Skin of body (tissue), 2 donors: ENCODE results near the gene TSSC4. TPM values are rescaled to one million over a fixed set of nuclear protein-coding genes. Genes with fewer than 3 reads are reported as not detected.

Experiments used
- DNase-seq: peaks from one replicate; lab custom pipeline; 2025; lab: John Stamatoyannopoulos, UW
- total RNA-seq: library from RNA; depleted of rRNA; stranded (reverse); fragments of >200 nt; gene quantifications from one replicate; pipeline ENCODE4 v1.2.3, GENCODE V29; 2014

Gene TSSC4
- total RNA-seq, 1 donor from 2014 or later: 18.1 TPM

DNA sequence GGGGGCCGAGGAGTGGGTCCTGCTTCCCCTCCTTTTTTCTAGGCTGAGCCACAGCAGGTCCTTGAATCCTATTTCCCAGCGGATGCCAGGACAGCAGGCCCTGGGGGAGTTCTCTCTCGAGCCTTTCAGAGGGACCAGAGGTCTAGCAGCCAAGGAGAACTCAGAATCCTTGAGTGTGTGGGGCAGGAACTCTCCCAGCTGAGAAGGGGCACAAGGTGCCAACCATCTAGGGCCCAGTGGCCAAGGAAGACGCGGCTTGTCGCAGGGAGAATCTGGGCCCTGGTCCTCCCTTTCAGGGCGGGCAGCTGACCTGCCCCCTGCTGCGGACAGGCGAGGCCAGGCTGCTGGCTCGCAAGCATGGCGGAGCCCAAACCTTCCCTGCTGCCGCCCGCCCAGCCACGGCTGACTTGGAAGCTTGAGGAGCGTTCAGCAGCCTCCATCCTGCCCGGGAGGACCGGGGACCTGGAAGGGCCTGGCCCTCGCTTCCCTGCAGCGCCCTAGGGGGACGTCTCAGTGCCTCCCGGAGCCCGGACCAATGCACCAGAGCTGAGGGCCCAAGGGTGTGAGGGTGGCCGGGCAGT, 972 bp upstream of the TSSC4 start:
- peak; percentile 37 for DNase-seq

DNA sequence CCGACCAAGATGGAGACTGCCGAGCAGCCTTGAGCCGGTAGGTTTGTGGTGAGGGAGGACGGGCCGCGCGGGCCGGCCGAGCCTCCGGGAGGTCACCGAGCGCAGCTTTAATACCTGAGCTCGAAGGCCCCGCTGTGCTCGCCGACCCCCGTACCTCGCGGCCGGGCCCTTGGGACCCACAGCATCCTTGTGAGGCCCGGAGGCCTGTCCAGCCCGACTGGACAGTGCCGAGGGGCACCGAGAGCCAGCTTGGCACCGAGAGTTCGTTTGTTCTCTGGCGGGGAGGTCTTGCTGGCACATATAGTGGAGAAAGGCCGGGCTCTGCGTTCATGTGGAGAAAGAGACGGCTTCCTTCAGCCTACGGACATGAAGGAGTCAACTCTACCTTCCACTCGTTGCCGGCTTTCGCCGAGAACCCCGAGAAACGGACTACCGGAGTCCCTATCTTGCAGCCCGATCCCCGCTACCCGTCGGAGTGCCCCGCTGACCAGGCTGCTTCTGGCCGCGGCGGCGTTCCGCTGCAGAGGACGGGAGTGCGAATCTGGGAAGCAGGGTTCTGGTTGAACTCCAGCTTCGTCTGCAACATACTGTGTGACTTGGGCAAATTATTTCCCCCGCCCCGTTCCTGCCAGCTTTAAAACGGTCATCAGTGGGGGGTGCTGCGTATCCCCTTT, 349 bp downstream of the TSSC4 start:
- no peak for DNase-seq

DNA sequence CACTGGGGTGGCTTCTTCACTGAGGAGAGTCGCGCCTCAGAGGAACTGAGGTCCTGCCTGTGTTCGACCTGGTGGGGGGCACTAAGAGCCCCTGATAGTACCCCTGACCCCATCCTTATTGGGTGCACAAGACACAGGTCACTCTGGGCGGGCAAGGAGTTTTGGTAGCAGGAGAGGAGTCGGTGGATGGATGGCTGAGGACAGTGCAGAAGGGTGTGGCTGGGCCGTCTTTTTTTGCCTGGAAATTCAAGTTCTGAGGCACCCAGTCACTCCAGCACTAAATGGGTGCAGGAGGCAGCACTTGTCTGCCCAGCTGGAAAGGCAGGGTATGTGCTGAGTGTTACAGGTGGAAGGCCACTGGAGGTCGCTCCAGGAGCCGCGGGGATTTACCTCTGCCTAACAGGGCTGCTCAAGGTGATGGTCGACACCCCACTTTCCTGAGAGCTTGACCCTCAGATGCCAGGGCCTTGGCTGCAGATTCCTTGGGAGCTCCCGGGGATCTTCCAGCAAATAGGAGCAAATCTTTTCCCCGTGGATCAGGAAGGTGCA, 960 bp downstream of the TSSC4 start:
- no peak for DNase-seq

DNA sequence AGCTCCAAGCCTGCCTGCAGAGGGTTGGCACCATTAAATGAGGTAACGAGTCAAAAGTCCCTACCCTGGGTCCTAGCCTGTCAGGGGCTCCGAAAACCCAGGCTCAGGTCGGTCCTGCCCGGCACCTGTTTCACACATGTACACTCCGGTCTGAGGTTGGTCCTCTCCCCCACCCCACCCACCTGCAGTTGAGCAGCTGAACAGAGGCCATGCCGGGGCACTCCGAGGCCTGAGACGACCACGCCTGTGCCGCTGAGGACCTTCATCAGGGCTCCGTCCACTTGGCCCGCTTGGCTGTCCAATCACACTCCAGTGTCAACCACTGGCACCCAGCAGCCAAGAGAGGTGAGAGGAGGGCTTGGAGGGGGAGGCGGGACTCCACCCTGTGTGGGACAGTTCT, 1.6 kb downstream of the TSSC4 start:
- DNase-seq: no peak

DNA sequence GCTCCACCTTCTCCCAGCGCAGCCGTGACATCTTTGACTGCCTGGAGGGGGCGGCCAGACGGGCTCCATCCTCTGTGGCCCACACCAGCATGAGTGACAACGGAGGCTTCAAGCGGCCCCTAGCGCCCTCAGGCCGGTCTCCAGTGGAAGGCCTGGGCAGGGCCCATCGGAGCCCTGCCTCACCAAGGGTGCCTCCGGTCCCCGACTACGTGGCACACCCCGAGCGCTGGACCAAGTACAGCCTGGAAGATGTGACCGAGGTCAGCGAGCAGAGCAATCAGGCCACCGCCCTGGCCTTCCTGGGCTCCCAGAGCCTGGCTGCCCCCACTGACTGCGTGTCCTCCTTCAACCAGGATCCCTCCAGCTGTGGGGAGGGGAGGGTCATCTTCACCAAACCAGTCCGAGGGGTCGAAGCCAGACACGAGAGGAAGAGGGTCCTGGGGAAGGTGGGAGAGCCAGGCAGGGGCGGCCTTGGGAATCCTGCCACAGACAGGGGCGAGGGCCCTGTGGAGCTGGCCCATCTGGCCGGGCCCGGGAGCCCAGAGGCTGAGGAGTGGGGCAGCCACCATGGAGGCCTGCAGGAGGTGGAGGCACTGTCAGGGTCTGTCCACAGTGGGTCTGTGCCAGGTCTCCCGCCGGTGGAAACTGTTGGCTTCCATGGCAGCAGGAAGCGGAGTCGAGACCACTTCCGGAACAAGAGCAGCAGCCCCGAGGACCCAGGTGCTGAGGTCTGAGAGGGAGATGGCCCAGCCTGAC, 2.5 kb downstream of the TSSC4 start:
- no peak for DNase-seq

DNA sequence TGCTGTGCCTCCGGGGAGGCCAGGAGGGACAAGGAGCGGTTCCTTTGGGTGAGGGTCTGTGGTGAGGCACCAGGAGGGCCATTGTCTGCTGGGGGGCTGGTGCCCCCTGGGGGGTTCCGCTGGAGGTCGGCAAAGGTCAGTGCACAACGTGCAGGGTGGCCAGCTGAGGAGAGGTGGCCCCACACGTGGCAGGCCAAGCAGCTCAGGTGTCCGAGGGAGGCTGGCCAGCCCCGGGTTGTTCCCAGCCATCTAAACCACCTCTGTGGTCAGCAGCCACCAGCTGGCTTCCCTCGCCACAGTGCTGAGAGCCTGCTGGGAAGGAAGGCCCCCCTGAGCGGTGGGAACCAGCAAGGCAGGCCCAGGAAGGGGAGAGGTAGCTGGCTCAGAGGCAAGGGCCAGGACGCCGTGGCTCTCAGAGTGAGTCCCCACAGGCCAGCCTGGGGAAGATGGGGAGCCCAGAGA, 4.2 kb downstream of the TSSC4 start:
- no peak for DNase-seq

DNA sequence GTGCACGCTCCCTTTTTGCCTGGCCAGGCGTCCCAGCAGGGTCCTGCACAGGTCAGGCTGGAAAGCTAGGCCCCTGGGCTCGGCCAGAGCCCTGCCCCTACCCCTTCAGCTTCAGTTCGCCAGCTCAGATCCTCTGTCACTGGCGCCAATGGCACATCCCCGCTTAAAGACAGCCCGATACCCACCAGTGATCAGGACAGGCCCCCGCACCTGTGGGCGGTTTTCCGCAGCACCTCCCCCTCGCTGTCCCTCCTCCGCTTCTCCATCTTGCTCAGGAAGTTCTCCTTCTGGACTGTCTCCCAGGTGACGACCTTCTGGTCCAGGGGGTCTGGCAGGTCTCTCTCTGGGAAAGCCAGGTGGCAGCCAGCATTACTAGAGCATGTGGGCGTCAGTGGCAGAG, 5.9 kb downstream of the TSSC4 start:
- DNase-seq: no peak

DNA sequence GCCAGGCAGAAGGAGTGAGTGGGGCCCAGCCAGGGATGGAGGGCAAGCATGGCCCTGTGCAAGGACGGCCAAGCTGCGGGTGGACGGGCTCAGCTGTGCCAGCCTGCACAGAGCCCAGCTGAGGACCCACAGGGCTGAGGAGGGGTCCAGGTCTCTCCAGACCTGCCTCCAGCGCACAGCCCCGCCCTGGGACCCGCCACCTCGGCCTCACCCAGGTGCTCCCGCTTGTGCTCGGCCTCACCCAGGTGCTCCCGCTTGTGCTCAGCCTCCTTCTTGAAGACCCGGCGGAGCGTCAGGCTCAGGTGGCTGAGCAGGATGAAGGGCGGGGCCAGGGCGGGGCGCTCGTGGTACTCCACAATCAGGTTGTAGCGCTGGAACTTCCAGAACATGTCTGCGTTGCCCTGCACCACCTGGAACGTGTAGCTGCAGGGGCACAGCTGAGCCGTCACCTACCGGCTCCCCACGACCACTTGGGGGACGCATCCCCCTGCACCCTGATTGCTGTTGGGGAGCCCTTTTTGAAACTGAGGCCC, 6.4 kb downstream of the TSSC4 start:
- DNase-seq: no peak

DNA sequence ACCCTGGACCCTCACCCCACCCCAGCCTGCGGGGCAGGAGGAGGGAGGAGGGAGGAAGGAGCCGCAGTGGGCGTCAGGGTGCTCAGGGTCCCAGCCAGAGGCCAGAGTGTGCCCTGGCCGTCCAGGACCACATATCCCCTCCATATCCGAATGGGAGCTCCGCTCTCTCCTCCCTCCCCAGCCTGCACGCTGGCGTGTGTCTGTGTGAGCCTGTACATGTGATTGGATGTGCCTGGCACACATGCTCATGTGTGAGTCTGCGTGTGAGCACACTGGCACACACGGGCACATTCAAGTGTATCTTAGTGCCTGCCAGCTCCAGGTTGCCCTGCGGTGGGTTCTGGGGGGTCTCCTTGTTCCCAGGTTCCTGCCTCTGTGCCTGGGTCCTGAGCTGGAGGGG, 8.1 kb downstream of the TSSC4 start:
- no peak for DNase-seq

DNA sequence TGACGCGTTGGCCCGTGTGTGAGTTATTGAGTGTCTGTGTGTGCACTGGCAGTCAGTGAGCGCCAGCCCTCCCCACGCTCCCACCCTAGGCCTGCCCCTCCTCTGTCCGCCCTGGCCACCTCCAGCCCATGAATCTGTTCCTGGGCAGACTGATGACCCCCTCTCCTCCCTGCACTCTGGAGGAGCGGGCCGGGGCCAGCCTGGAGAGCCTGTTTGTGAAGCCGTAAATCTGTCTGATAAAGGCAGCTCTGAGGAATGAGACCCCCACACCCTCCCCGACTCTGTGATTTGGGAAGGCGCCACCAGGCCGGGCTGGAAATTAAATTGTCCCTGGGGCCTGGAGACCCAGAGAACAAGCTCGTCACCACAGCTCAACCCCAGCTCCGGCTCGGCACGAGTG, 8.6 kb downstream of the TSSC4 start:
- no peak for DNase-seq

DNA sequence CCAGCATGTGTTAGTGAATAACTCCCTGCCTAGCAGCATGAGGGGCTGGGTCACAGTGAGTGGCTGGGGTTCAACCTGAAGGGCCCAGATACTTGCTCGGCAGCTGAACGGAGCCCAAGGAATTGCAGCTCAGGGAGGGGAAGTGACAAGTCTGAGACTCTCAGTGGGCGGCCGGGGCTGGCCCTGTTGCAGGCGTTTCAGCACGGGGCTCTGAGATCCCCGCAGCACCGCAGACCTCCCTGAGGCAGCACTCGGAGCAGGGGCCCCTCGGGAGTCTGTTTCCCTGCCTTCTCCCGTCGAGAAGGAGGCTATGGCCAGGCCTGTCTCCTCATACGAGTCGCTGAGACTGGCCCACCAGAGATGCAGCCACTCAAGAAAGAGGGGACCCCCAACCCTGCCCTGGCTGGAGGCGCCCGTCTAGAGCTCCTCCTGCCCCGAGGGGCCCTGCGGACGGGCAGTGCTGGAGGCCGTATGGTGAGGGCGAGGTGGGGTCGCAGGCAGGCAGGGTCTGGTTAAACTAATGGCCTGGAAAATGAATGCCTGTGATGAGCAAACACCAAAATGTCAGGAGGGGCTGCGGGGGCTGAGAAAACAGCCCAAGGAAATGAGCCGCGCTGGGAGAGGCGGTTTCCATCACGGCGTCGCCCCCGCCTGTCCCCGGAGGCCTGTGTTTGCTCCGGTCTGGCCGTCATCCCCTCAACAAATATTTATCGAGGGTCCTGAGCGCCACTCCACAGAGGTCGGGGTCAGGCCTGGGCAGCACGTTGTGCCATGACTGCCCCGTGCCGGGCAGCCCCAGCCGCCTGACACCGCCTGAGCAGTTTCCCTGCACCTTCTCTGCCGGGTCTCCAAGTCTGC, 9.3 kb downstream of the TSSC4 start:
- no peak for DNase-seq

DNA sequence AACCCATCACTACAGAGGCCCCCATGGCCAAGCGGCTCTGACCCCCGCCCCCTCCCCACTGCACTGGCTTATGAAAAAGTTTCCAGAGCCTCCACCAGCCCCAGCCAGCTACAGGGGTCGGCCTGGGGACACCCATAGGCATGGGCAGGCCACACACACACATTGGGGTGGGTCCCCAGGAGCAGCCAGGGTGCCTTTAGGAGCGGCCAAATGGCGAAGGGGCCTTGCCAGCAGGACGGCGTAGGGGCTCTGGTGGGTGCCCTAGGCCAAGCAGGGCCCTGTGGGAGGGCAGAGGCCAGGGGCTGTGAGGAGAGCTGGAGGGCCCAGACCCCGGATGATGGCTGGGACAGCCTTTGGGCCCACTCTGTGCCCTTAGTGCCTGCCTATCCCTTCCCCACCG, 10.1 kb downstream of the TSSC4 start:
- no peak for DNase-seq

DNA sequence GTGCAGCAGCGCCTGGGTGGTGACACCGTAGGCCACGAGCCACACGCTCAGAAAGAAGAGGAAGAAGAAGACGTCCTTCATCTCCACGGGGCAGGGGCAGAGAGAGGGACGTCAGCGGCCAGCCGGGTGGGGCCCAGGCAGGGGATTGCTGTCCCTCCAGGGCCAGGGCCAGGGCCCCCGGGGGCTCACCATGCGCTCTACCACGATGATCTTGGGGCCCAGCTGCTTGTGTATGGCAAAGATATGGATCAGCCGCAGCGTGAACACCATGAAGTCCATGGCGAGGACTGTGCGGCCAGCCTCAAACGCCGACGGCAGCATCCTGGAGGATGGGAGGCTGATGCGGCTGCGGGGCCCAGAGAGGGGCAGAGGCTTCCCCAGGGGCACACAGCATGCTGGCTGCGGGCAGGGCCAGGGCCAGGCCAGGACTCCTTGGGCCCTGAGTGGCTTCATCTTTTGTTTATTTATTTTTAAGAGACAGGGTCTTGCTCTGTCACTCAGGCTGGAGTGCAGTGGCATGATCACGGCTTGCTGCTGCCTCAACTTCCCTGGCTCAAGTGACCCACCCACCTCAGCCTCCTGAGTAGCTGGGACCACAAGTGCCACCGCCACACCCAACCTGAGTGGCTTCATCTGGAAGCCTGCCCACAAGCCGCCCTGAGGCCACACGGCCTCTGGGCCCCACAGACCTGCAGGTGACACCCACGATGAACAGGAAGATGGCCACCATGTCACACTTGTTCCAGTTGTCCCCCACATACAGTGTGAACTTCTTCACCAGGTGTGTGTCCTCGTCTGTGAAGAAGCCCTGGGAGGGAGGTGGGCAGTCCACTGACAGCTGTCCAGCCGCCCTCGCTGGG, 11.1 kb downstream of the TSSC4 start:
- DNase-seq: no peak

DNA sequence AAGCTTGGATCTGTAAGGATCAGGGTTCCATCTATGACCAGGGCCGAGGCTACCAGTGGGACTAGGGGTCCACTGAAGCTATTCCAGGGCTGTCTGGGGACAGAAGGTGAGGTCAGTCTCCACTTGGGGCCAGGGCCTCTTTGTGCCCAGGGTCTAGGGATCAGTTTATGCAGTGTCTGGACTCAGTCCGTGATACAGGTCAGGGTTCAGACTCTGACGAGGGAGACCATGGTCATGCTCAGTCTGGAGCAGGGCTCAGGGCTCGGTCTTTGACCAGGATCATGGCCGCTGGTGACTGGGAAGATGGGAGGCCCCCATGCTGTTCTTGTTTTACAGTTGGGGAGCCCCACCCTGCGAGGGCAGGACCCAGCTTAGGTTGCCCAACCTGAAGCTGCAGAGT, 11.8 kb downstream of the TSSC4 start:
- DNase-seq: no peak

DNA sequence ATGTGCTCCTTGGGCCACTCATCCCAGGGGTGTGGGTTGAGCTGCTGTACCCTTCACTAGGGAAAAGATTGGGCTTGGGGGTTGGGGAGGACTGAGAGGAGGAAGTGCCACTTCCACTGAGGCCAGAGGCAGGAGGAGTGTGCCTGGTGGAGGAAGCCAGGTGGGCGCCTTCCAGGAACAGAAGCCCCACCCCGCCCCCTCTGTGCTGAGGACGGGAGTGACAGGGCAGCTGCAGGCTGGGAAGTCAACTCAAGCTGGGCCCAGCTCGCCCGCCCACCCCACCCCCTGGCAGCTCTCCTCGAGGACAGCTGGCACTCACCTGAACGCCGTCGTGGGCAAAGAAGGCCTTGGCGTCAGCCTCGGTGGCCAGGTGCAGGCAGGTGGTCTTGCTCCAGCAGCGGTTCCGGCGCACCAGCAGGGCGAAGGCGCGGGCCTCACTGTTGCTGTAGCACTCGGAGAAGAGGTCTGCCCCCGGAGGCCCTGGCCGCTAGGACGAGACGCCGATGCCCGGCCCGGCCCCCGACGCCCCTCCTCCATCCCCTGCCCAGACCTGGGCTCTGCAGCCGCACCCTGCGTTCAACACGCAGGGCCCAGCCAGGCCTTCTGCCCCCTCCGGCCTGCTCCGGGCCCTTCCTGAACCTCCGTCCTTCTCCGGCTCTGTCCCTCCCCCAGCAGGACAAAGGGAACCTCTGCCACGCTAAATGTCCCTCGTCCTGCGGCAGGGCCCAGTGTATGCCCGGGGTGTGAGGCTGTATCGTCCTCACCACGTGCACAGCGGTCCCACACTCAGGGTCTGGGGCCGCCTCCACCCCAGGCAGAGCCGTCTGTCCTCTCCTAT, 13.4 kb downstream of the TSSC4 start:
- no peak for DNase-seq

DNA sequence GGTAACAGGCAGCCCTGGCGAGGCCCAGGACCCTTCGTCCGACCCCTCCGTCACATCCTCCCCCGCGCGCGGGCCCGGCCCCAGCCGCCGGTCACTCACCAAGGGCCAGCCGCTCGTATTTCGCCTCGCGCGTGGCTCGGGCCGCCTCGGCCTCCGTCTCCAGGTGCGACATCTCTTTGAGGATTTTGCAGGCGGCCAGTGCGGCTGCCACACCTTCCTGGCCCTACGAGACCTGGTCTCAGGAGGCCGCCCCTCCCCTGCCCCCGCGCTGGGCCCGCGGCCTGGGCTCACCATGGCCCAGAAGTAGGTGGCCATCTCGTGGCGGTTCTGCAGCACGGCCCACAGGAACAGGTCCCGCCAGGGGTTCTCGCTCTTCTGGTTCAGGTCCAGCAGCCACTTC, 14.1 kb downstream of the TSSC4 start:
- DNase-seq: no peak

DNA sequence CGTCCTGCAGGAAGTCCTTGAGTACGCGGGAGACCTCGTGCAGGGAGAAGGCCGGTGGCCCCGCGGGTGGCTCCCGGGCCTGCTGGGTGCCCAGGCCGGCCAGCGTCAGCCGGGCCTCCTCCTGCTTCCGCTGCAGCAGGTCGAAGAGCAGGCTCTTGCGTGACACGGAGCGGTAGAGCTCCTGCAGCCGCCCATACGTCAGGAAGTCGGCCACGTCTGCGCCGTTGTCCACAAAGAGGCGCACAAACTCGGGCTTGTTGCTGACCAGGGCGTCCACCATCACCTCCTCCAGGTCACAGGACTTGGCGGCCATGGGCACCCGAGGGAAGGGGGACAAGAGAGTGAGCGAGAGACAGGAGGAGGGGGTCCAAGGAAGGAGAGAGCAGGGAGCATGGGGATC, 14.6 kb downstream of the TSSC4 start:
- DNase-seq: no peak

DNA sequence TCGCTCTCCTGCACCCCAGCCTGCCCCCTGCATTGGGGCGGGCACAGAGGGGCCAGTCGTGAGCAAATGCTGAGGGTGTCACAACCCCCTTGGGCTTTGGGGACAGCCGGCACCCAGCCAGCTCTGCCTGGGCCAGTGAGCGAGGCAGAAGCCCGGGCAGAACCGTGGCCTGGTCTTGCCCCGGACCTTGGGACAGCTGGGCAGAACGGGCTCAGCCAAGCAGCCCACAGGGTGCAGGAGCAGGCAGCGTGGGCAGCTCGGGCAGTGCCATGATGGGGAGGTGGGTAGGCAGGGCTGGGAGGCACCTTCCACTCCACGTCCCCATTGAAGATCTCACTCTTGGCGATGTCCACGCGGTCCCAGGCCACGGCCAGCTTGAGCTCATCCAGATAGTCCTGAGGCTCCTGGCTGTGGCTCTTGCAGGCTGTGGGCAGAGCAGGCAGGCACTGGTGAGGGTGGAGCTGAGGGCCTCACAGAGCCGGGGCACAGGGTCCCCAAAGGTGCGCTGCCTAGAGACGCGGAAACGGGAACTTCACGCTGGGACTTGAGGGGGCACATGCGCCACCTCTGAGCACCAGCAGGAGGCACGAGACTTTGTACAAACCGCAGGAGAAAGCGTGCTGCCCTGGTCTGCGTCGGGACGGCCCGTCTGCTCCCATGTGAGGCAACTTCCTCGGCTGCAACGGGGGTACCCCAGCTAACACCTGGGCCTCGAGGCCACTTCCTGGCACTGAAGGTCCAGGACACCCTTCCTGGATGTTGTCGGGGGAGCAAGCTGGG, 15.2 kb downstream of the TSSC4 start:
- no peak for DNase-seq

DNA sequence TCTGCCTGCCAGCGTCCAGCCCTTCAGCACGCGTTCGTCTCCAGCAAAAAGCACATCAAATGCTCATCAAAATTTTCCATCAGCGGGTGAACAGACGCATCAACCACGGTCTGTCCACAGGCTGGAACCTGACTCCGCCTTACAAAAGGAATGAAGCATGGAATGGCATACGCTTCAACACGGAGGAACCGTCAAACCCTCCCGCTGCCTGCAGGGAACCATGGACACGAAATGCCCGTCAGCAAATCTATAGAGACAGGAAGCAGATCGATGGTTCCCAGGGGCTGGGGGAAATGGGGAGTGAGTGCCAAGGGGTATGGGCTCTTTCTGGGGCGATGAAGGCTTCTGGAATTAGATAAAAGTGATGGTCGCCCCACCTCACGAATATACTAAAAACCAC, 16.2 kb downstream of the TSSC4 start:
- DNase-seq: no peak
